ENCODE results near the gene TNFRSF1B.
A peak's percentile ranks its signal among the peaks of the same experiment; 100 is the strongest.

The TNFRSF1B gene

GRCh38 chr1:12176298-12177118 lies 9.7 kb downstream of the TNFRSF1B start:
- H3K36me3 ChIP-seq (ENCODE audit: control insufficient read depth, insufficient read depth, low read length): peaks cover 15% of the 10 kb centered on the region
- H3K9me3 ChIP-seq (ENCODE audit: control insufficient read depth, low read length): no peaks in the 10 kb centered on the region
- DNase-seq: no peak
- peak overlapping the region; percentile 88 for H3K27ac ChIP-seq (ENCODE audit: insufficient read depth, low read length, poor library complexity, severe bottlenecking)
- H3K4me3 ChIP-seq (ENCODE audit: insufficient read depth, low read depth, low read length, poor library complexity, severe bottlenecking): no peak overlapping the region
- H3K27me3 ChIP-seq (replicated peaks; ENCODE audit: control insufficient read depth, insufficient read depth, low read length, poor library complexity, severe bottlenecking): no peaks in the 10 kb centered on the region
- peaks cover 96% of the 10 kb centered on the region for H3K4me1 ChIP-seq (ENCODE audit: control insufficient read depth, insufficient read depth, low read length, poor library complexity, severe bottlenecking)

DNA sequence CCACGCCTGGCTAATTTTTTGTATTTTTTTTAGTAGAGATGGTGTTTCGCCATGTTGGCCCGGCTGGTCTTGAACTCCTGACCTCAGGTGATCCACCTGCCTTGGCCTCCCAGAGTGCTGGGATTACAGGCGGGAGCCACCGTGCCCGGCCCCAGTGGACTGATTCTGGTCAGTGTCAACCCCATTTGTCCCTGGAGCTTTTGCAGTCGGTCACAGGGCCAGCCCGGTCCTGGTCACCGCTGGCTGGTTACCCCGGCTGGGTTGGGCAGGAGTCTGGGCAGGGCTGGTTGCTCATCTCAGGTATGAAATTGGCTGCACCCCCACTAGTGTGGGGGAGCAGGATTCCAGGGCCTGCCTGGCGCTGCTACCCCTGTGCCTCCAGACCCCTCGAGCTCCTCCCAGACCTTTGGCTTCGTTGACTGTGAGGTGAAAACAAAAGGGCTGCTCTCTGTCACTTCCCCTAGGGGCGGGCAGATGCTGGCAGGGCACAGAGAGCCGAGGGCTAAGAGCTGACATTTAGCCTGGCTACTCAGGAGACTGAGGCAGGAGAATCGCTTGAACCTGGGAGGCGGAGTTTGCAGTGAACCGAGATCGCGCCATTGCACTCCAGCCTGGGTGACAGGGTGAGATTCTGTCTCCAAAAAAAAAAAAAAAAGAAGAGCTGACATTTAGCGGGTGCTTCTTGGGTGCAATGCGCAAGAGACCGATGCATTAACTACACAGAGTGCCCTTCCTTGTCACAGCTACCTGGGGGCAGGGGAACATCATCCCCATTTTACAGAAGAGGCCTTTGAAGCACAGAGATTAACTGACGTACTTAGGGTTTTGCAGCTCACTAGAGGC lies 10.6 kb downstream of the TNFRSF1B start:
- no peak overlapping the region for H3K4me3 ChIP-seq (ENCODE audit: insufficient read depth, low read depth, low read length, poor library complexity, severe bottlenecking)
- DNase-seq: no peak
- no peaks in the 10 kb centered on the region for H3K9me3 ChIP-seq (ENCODE audit: control insufficient read depth, low read length)
- peaks cover 23% of the 10 kb centered on the region for H3K36me3 ChIP-seq (ENCODE audit: control insufficient read depth, insufficient read depth, low read length)
- peaks cover 92% of the 10 kb centered on the region for H3K4me1 ChIP-seq (ENCODE audit: control insufficient read depth, insufficient read depth, low read length, poor library complexity, severe bottlenecking)
- peak overlapping the region; percentile 88 for H3K27ac ChIP-seq (ENCODE audit: insufficient read depth, low read length, poor library complexity, severe bottlenecking)
- H3K27me3 ChIP-seq (replicated peaks; ENCODE audit: control insufficient read depth, insufficient read depth, low read length, poor library complexity, severe bottlenecking): no peaks in the 10 kb centered on the region

- DNase-seq: peak; percentile 83 to 90 (median 89)
- no peaks in the 10 kb centered on the region for H3K9me3 ChIP-seq (ENCODE audit: control insufficient read depth, low read length)
- peak overlapping the region; percentile 88 for H3K27ac ChIP-seq (ENCODE audit: insufficient read depth, low read length, poor library complexity, severe bottlenecking)
- peaks cover 24% of the 10 kb centered on the region for H3K36me3 ChIP-seq (ENCODE audit: control insufficient read depth, insufficient read depth, low read length)
- H3K4me1 ChIP-seq (ENCODE audit: control insufficient read depth, insufficient read depth, low read length, poor library complexity, severe bottlenecking): peaks cover 91% of the 10 kb centered on the region
- H3K27me3 ChIP-seq (replicated peaks; ENCODE audit: control insufficient read depth, insufficient read depth, low read length, poor library complexity, severe bottlenecking): no peaks in the 10 kb centered on the region
- H3K4me3 ChIP-seq (ENCODE audit: insufficient read depth, low read depth, low read length, poor library complexity, severe bottlenecking): peak overlapping the region; percentile 44
These were observed 11.2 kb downstream of the TNFRSF1B start for GRCh38 chr1:12177999-12178441.

DNA sequence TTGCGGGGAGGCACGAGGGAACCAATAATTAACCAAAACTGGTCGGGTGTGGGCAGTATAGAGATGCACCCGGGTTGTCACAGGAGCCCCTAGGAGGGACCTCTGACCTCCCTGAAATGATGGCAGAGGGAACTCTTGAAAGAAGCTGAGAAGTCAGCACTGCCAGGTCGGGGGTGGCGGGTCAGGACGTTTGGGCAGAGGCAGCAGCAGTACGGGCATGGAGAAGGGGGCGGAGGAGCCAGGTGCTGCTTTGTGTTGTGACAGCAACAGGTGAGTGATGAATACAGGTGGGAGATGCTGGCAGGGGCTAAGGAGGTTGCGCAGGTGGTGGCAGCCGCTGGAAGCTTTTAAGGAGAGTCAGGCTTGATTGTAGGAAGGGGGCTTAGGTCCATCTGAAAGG lies 11.7 kb downstream of the TNFRSF1B start:
- H3K36me3 ChIP-seq (ENCODE audit: control insufficient read depth, insufficient read depth, low read length): peaks cover 24% of the 10 kb centered on the region
- H3K27me3 ChIP-seq (replicated peaks; ENCODE audit: control insufficient read depth, insufficient read depth, low read length, poor library complexity, severe bottlenecking): no peaks in the 10 kb centered on the region
- DNase-seq: no peak
- peak overlapping the region; percentile 88 for H3K27ac ChIP-seq (ENCODE audit: insufficient read depth, low read length, poor library complexity, severe bottlenecking)
- peak overlapping the region; percentile 44 for H3K4me3 ChIP-seq (ENCODE audit: insufficient read depth, low read depth, low read length, poor library complexity, severe bottlenecking)
- peaks cover 86% of the 10 kb centered on the region for H3K4me1 ChIP-seq (ENCODE audit: control insufficient read depth, insufficient read depth, low read length, poor library complexity, severe bottlenecking)
- no peaks in the 10 kb centered on the region for H3K9me3 ChIP-seq (ENCODE audit: control insufficient read depth, low read length)

- DNase-seq: peak; percentile 82 to 92 (median 87)
- H3K27me3 ChIP-seq (replicated peaks; ENCODE audit: control insufficient read depth, insufficient read depth, low read length, poor library complexity, severe bottlenecking): no peaks in the 10 kb centered on the region
- H3K4me1 ChIP-seq (ENCODE audit: control insufficient read depth, insufficient read depth, low read length, poor library complexity, severe bottlenecking): peaks cover 87% of the 10 kb centered on the region
- H3K36me3 ChIP-seq (ENCODE audit: control insufficient read depth, insufficient read depth, low read length): peaks cover 24% of the 10 kb centered on the region
- peak overlapping the region; percentile 44 for H3K4me3 ChIP-seq (ENCODE audit: insufficient read depth, low read depth, low read length, poor library complexity, severe bottlenecking)
- peak overlapping the region; percentile 88 for H3K27ac ChIP-seq (ENCODE audit: insufficient read depth, low read length, poor library complexity, severe bottlenecking)
- H3K9me3 ChIP-seq (ENCODE audit: control insufficient read depth, low read length): no peaks in the 10 kb centered on the region
These were observed 12.3 kb downstream of the TNFRSF1B start for GRCh38 chr1:12179111-12179519.

GRCh38 chr1:12179676-12180075 lies 12.9 kb downstream of the TNFRSF1B start:
- Histone ChIP-seq H3K4me1 (ENCODE audit: control insufficient read depth, insufficient read depth, low read length, poor library complexity, severe bottlenecking) (peaks cover 87% of the 10 kb centered on the region), H3K27ac (ENCODE audit: insufficient read depth, low read length, poor library complexity, severe bottlenecking) (peak overlapping the region; percentile 88), H3K4me3 (ENCODE audit: insufficient read depth, low read depth, low read length, poor library complexity, severe bottlenecking) (peak overlapping the region; percentile 9), H3K27me3 (replicated peaks; ENCODE audit: control insufficient read depth, insufficient read depth, low read length, poor library complexity, severe bottlenecking) (no peaks in the 10 kb centered on the region), H3K9me3 (ENCODE audit: control insufficient read depth, low read length) (no peaks in the 10 kb centered on the region), H3K36me3 (ENCODE audit: control insufficient read depth, insufficient read depth, low read length) (peaks cover 24% of the 10 kb centered on the region)
- no peak for DNase-seq

- no peaks in the 10 kb centered on the region for H3K9me3 ChIP-seq (ENCODE audit: control insufficient read depth, low read length)
- DNase-seq: no peak
- peaks cover 87% of the 10 kb centered on the region for H3K4me1 ChIP-seq (ENCODE audit: control insufficient read depth, insufficient read depth, low read length, poor library complexity, severe bottlenecking)
- peak overlapping the region; percentile 88 for H3K27ac ChIP-seq (ENCODE audit: insufficient read depth, low read length, poor library complexity, severe bottlenecking)
- H3K27me3 ChIP-seq (replicated peaks; ENCODE audit: control insufficient read depth, insufficient read depth, low read length, poor library complexity, severe bottlenecking): no peaks in the 10 kb centered on the region
- H3K36me3 ChIP-seq (ENCODE audit: control insufficient read depth, insufficient read depth, low read length): peaks cover 24% of the 10 kb centered on the region
- no peak overlapping the region for H3K4me3 ChIP-seq (ENCODE audit: insufficient read depth, low read depth, low read length, poor library complexity, severe bottlenecking)
These were observed 13.5 kb downstream of the TNFRSF1B start for GRCh38 chr1:12180315-12180714.

DNA sequence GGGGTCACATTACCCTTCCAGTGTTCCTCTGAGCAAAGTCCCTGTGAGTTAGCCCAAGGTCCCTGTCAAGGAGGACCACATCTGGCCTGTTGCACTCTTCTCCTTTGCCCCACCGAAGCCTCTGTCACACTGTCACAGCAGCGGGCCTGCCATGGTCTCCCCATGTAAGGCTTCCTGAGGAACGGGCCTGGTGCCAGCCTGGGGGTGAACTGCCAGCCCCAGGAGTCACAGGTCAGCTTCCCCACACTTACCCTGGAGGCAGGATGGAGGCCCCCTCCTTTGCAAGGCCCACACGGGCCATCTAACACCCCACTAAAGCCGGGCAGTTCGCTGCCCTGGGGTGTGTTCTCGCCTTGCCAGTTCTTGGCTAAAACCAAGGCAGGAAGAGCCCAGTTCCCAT lies 14.1 kb downstream of the TNFRSF1B start:
- Histone ChIP-seq H3K27me3 (replicated peaks; ENCODE audit: control insufficient read depth, insufficient read depth, low read length, poor library complexity, severe bottlenecking) (no peaks in the 10 kb centered on the region), H3K27ac (ENCODE audit: insufficient read depth, low read length, poor library complexity, severe bottlenecking) (peak overlapping the region; percentile 40)

DNA sequence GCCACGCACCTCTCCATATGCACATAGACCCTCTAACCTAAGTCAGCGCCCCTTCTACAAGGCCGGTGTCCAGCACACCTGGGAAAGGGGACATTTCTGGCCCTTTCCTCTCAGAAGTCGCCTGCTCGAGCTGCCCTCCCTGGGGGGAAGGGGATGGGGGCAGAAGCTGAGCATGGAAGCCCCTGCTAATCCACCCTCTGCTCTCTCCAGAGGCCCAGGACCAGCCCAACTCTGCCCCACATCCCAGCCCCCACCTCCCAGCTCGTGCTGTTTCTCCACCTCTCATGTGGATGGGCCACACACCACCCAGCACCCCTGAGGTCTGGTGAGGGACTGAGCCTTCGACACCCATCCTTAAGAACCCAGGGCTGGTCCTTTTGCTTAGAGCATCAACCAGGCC lies 14.8 kb downstream of the TNFRSF1B start:
- DNase-seq: no peak
- Histone ChIP-seq H3K36me3 (ENCODE audit: control insufficient read depth, insufficient read depth, low read length) (peaks cover 28% of the 10 kb centered on the region), H3K27me3 (replicated peaks; ENCODE audit: control insufficient read depth, insufficient read depth, low read length, poor library complexity, severe bottlenecking) (no peaks in the 10 kb centered on the region), H3K9me3 (ENCODE audit: control insufficient read depth, low read length) (no peaks in the 10 kb centered on the region), H3K4me1 (ENCODE audit: control insufficient read depth, insufficient read depth, low read length, poor library complexity, severe bottlenecking) (peaks cover 84% of the 10 kb centered on the region), H3K4me3 (ENCODE audit: insufficient read depth, low read depth, low read length, poor library complexity, severe bottlenecking) (no peak overlapping the region), H3K27ac (ENCODE audit: insufficient read depth, low read length, poor library complexity, severe bottlenecking) (peak overlapping the region; percentile 49)

More for the DNA sequence above, 14.1 kb downstream of the TNFRSF1B start:
- Histone ChIP-seq H3K9me3 (ENCODE audit: control insufficient read depth, low read length) (no peaks in the 10 kb centered on the region), H3K4me1 (ENCODE audit: control insufficient read depth, insufficient read depth, low read length, poor library complexity, severe bottlenecking) (peaks cover 87% of the 10 kb centered on the region), H3K4me3 (ENCODE audit: insufficient read depth, low read depth, low read length, poor library complexity, severe bottlenecking) (no peak overlapping the region), H3K36me3 (ENCODE audit: control insufficient read depth, insufficient read depth, low read length) (peaks cover 24% of the 10 kb centered on the region)
- no peak for DNase-seq

Data from effector memory CD4-positive, alpha-beta T cell (primary cell).